Right renal pelvis (tissue), 4 donors: ENCODE data around the gene PPFIA4. TPM values are rescaled to one million over a fixed set of nuclear protein-coding genes. Genes with fewer than 3 reads are reported as not detected.
"Not testable (repeated sequence)": the region's sequence is repeated elsewhere in the genome, so short reads cannot be mapped to it uniquely, and the experiment has no call there.

Experiments used
- DNase-seq, 4 donors: peaks; one replicate each; pipeline ENCODE4 v3.0.0-alpha.2; 2013; ENCODE audit warnings: low read depth in 4 of 4, low spot score in 3 of 4, missing footprints in 1 of 4
- polyA plus RNA-seq, 4 donors: library from polyadenylated mRNA; unstranded; fragments of 120-200 nt; gene quantifications; one replicate each; pipeline ENCODE4 v1.2.1, GENCODE V29; 2013; ENCODE audit not compliant: insufficient read length in 4 of 4

Gene PPFIA4
- polyA plus RNA-seq, 4 donors: 5.6 to 9.6 (median 6.8) TPM

DNA sequence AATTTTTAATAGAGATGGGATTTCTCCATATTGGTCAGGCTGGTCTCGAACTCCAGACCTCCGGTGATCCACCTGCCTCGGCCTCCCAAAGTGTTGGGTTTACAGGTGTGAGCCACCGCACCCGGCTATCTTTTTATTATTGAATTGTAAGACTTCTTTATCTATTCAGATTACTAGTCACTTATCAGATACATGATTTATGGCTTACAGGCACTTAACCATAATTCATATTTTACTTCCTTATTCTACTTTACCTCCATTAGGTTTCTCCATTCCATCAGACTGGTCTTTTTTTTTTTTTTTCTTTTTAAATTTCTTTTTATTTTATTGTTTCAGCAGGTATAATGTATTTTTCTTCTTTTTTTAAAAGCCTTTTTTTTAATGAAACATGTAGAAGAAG is 14.7 kb upstream of the PPFIA4 start:
- DNase-seq: no peak

DNA sequence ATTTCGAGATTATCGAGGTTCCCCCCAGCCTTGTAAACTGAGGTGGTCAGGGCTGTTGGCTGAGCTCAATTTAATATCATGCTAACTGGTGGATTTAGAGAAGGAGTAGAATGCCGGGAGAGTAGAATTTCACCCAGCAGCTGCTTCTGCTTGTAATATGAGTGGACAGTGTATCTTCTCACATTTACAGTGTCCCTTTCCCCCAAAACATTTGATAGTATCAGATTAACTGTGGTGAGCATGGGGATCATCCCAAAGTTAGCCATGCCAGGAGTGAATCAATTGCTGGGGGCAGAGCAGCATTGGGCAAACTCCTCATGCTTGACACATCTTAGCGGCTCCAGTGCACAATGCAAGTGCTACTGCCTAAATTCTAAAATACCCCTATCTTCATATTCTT is 9.2 kb upstream of the PPFIA4 start:
- no peak for DNase-seq

DNA sequence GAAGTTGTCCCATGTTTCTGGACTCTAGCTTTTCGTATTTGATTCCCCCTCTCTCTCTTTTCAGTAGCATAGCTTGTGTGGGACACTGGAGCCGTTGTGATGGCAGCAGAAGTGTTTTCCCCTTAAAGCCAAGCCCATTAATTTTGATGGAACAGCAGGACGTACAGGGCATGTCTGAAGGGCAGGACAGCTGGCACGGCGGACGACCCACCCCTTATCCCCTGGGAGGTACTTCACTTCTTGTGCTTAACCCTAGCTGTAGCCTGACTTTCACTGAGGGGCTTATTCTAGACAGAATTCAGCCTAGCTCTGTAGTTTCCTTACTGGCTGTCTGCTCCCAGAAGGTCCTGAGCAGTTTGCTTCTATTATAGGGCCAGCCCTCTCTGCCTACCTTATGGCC is 8.6 kb upstream of the PPFIA4 start:
- no peak for DNase-seq

DNA sequence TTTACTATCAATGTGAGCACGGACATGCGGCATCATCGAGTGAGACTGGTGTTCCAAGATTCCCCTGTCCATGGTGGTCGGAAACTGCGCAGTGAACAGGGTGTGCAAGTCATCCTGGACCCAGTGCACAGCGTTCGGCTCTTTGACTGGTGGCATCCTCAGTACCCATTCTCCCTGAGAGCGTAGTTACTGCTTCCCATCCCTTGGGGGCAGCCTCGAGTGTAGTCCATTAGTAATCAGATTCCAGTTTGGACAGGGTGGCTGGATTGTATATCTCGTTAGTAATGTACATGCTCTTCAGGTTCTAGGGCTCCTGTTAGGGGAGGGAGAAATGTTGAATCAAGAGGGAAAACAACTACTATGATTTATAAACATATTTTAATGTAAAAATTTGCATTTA is 3.4 kb upstream of the PPFIA4 start:
- DNase-seq: not testable (repeated sequence)

DNA sequence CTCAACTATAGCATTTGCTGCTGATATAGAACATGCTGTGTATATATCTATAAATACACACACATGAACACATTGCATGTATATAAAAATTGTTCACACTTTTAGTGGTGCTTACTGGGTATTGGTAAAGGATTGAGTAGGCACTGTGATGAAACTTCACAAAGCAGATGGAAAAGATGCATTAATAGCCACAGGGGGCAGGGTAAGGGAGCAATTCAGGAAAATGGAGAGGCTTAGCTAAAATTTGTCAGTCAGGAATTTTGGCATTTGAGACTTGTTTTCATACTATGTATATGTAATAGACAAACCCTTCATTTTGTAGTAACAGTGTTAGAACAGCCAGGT is 633 bp upstream of the PPFIA4 start:
- no peak for DNase-seq

DNA sequence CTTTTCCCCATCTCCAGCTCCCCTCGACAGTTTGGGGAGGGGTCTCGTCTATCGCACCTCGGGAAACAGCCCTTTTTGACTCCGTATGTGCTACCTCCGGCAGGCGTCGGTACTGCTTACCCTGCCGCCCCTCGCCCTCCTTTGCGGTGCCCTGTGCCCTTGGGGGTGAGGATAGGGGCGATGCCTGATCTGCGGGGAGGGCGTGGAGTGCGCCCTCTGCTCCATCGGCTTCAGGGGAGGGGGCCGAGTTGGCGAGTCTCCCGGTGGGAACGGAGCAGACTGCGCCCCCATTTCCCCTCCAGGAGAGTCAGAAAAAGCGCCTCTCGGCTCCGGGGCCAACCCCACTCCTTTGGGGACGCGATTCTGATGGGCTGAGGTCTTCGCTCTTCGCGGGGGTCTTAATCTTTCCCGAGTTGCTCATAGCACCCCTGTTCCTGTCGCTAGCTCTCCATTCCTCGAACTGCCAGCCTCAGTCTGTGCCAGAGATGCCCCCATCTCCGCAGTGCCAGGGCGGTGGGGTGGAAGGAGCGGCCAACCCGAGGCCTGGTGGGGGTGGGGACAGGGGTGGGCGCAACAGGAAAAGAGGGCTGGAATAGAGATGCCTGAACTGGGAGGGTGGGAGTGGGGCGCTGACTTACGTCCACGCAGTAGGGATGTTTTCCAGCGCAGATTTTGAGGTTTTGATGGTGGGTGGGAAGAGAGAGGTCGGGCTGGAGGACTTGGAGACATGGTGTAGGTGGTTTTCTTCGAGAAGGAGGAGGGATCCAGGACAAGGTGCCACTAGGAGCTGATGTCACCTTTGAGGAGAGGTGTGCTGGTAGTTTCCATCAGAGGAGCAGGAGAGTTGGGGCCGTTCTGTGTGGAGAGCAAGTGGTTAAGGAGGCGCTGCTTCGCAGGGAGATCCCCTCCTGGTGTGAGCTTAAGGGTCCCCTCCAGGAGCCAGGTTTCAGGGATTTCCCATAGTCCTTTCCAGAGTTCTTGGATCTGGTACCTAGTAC is 674 bp downstream of the PPFIA4 start:
- no peak for DNase-seq

DNA sequence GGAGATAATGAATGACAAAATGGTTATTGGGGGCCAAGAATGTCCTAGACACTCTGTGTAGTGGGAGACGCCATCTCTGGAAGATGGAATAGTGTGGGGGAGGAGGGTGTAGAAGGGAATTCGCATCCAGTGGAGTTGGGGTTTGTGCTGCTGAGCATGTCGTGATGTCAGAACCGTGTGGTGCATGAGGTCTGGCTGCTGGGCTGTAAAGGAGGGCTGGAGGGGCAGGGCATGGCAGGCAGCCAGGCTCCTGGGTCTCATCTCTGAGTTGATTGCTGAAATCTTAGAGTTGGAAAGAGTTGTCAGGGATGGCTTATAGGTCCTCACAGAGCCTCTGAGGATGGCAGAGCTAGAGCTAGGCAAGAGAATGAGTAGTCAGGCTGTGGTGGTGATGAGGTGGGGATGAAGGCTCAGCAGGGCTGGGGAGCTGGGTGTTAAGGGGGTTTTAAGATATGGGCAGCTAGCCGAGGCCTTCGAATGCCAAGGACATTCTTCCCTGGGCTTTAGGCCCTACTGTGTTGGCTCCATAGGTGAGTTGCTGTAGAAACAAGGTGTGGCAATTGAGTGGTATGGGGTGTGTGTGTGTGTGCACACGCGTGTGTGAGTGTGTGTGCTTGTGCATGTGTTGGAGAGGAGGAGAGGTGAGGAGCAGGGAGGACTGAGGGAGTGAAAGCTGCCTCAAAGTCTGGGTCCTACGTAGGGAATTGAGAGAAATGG is 1.9 kb downstream of the PPFIA4 start:
- no peak for DNase-seq

DNA sequence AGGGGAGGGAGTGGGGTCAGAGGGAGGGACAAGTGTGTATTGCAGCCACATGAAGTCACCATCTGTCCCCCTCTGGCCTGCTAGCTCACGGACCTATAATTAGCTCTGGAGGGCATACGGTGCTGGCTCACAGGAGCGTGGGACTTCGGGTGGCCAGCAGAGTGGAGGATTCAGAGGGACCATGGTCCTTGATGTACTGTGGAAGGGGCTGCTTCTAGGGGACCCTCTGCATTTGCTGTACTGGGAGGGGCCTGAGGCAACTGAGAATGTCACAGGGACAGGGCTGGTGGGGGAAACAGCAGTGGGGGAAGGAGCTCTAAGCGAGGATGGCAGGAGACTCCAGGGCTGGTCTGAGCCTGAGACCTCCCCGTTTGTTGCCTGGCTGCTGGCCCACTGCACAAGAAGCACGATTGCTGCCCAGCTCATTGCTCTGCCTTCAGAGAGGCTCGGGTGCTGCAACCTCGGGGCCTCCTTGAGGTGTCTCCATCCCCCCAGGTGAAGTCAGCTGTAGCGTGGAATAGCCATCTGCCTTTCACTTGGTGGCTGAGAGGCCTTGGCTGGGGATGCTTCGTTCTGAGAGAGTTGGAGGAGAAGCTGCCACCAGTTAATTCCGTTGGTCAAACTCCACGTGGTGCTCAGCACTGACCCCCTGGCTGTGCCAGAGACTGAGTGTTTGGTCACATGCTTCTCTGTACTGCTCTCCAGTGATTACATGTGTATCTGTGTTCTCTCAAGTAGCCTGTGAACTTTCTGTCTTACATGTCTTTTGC is 2.7 kb downstream of the PPFIA4 start:
- no peak for DNase-seq

DNA sequence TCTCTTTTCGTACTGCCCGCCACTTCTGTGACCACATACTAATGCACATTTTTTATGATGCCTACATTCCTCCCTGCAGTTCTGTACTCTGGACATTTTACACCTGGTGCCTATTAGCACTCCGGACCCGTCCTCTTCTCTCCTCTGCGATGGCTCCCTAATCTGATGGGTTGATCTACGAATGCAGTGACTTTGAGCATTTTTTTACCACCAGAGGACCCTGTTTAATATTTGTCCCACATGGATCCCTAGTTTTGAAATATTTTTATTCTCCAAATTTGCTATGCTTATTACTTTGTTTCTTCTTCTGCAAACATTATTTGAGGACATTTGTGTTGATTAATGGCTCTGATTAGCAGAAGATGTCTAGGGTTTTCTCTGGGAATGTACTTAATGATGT is 5.2 kb downstream of the PPFIA4 start:
- DNase-seq: no peak

DNA sequence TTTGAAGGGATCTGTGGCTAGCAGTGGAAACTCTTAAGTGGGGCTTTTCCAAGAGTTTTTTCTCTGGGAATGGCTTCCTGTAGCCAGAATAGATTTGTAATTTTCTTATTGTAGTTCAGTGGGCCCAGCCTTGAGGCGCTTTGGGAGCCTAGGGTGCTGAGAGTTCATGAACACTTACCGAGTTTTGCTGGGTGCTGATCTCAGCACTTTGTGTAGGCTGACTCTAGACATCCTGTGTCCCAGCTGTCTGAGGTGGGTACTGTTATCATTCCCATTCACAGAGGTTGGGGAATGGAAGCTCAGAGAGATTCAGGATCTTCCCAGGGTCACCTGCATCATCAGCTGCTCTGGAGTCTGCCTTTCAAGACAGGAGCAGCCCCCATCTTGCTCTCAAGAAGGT is 7.0 kb downstream of the PPFIA4 start:
- no peak for DNase-seq

DNA sequence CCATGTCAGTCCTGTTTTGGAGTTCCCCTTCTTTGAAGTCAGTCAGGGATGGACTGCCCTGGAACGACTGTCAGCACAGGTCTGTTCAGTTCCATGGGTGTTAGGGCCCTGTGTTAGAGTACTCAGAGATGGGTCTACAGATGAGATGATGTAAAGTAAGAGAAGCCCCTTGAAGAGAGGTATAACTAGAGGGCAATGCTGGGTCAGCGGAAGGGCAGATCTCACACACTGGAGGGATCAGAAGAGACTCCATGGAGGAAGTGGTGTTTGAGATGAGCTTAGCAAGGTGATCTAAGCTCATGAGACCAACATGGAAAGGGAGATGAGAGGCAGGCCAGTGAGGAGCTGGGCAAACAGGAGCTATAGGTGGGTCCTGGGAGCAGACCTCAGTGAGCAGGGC is 7.6 kb downstream of the PPFIA4 start:
- no peak for DNase-seq

DNA sequence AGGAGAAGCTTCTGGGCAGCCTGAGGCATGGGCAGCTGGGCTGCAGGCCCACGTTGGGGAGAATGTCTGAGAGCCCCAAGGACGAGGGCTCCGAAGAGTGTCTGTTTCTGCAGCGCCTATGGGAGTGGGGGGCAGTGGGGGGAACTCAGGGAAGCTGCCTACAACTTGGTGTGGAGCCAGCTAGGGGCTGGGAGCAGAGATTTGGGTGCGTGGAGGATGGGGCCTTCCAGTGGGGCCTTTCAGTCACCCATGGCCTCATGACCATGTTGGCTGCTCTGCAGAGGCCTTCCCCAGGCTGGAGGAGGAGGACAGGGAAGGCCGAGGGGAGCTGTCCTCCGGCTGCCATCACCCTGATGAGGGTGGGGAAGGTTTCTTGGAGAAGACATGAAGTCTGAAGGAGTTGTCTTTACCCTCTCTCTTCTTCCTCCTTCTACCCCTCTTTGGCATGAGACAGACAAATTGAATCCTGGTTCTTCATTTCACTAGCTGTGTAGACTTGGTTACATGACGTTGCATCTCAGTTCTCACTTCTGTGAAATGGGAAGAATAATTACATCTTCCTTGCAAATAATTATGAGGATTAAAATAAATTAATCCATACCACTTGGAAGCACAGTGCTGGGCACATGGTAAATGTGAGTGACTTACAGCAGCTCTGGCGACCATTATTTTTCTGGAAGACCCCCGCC is 8.3 kb downstream of the PPFIA4 start:
- DNase-seq: no peak

DNA sequence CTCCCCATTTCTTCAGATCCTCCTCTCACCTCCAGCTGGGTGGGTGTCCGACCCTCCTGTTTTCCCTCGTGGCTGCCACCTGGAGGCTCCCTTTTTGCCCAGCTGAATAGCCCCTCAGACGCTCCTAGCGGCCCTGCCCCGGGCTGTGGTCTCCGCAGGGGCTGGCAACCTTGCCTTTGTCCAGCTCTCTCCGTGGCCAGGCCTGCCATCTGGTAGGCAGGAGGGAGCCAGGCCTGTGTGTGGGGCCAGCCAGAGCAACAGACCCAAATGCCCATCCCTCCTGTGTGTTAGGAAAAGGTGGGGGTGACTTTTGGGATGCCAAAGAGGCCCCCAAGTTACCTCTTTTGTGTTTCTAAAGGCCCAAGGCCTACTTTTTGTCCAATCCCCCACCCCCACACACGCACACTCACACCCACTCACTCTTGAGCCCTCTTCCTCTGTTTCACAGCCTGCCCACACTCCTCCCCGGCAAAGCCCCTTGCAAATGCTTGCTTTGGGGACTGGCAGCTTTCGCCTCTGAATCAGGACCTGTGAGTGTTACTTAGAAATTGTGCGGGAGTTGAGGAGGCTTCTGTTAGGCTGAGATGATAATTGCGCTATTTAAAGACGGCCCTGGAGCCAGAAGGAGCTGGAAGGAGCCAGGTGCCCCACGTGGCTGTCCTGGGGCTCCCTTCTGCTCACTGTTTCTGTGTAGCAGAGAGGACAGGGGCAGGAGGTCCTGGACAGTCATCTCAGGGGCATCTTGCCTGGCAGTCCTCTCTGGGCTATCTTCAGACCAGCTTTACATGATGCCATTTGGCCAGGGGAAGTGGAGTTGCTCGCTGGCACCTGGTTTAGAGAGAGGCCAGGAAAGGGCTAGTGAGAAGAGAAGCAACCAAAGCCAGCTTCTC is 9.1 kb downstream of the PPFIA4 start:
- DNase-seq: no peak

DNA sequence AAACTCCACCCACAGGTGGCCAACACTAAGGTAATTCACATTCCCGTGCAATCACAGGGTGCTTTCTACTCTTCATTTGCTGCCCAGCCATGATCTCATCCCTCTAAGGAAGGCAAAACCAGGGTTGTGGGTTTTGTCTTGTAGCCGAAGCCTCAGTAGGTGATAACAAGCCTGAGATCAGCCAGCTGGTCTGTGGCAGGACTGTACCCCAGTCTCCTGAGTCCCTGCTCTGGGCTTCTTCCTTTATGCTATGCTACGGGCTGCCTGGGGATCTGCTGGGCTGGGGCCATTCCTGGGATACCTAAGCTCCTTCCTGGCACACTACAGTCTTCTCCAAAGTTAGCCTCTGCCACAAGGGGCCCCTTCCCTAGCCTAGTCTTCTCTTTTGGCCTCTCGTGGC is 9.8 kb downstream of the PPFIA4 start:
- DNase-seq: no peak

DNA sequence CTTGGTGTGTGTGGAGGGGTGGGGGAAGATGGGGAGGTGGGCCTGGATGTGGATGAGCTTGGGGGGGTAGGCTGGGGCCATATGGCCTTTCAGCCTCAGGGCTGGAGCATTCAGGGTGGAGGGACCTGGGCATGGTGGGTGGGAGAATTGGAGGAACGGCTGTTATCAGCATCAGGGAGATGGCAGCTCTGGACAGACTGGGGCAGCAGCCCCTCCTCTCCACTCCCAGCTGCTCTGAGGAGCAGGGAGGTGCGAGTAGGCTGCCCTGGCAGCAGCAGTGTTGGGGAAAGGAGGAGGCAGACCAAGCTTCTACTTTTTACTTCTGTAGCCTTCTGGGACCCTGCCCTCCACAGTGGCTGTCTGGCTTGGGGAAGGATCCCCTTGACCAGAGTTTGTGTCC is 10.2 kb downstream of the PPFIA4 start:
- DNase-seq: no peak

DNA sequence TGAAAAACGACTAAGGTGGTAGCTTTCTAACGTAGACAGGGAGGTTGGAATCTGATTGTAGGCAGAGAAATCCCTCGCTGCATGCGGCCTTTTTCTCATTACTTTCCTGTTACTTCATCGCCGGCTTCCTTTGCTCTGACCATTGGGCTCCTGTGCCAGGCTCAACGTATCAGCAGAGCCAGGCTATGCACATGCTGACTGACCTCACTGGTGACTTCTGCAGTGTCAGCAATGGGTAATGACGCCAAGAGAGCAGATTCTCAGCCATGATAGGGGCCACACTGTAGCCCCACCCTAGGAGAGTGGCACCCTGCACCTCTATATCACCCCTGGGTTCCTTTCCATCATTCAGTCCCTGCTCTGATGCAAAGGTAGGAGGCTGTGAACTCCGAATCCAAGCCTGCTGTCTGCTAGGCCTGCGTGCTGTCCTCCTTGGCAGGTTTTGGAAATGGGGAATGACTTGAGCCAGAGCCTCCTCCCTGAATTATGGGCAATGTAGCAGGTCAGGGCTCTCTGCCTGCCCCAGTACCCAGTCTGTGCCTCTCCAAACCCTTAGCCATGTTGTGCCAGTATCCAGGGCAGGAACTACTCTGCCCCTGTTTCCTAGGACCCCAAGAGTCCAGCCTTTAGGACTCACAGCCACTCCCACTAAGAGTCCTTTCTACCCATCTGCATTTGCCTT is 11.4 kb downstream of the PPFIA4 start:
- DNase-seq: no peak

DNA sequence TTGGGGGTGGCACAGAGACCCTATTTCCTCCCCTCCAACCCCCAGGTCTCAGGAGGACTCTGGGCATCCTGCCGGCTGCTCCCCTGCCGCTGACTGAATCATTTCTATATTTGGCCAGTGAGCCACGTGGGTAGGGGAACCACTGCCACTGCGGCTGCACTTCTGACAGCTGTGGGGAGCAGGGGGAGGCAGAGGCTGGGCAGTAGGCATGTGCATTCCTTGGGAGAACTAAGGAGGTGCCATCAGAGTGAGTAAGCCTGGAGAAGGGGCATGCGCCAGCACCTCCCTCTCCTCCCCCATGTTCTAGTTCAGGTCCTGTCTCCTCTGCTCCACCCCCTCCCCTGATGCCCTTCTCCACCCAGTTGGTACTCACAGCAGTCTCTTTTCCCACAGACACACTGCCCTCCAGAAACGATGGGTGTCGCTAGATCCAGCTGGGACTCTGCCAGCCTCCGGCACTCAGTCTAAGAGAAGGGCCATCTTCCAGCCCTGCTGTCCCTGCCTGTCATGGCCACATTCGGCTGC is 12.0 kb downstream of the PPFIA4 start:
- no peak for DNase-seq

DNA sequence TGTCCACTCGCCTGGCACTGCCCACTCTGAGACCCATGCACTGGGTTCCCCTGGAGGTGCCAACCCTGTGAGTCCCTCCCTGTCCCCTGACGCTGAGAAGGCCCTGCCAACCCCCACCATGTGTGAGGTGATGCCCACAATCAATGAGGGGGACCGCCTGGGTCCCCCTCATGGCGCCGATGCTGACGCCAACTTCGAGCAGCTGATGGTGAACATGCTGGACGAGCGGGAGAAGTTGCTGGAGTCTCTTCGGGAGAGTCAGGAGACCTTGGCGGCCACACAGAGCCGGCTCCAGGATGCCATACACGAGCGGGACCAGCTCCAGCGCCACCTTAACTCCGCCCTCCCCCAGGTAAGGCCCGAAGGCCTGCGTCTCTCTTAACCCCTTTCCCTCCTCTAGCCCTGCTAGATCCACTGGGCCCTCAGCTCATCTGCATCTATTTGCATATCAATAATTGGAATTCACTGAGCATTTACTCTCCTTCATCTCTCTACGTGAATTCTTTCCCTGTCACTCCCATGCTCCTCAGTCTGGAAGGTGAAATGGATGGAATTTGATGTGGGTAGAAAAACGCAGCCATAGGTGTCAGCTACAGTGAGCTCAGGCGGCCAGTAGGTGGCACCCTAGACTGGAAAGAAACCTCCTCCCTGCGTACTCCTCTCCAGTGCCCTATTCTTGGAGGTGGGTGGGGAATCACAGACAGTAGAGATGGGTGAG is 12.8 kb downstream of the PPFIA4 start:
- peak in 1 of 4 donors; percentile 59 for DNase-seq
